Fibroblast of lung (primary cell): ENCODE data around the gene BRD8. TPM values are rescaled to one million over a fixed set of nuclear protein-coding genes. Genes with fewer than 3 reads are reported as not detected.

Experiments used
- DNase-seq, 2 donors: peaks; one replicate each; pipeline versions ENCODE4 v3.0.0 to v3.0.0-alpha.2; 2010; ENCODE audit warnings: low read depth in 2 of 2
- H2AFZ ChIP-seq: 2 replicates; pipeline ENCODE4 v1.5.1; 2012; ENCODE audit warnings: low read length, control low read depth, inconsistent platforms
- H3K27ac ChIP-seq: 2 replicates; pipeline ENCODE4 v1.5.1; 2011; ENCODE audit warnings: low read length, control low read depth; ENCODE audit not compliant: insufficient read depth
- H3K27me3 ChIP-seq: 2 replicates; pipeline ENCODE4 v1.5.1; 2011; ENCODE audit warnings: mild to moderate bottlenecking, low read length; ENCODE audit not compliant: control insufficient read depth, insufficient read depth
- H3K36me3 ChIP-seq: 2 replicates; pipeline ENCODE4 v1.5.1; 2011; ENCODE audit warnings: low read length; ENCODE audit not compliant: control insufficient read depth, insufficient read depth
- H3K4me1 ChIP-seq: 2 replicates; pipeline ENCODE4 v1.5.1; 2011; ENCODE audit warnings: low read length; ENCODE audit not compliant: control insufficient read depth, insufficient read depth; ENCODE audit errors: extremely low read depth
- H3K4me2 ChIP-seq: 2 replicates; pipeline ENCODE4 v1.5.1; 2011; ENCODE audit warnings: low read length, control low read depth; ENCODE audit not compliant: insufficient read depth; ENCODE audit errors: extremely low read depth
- H3K4me3 ChIP-seq, 4 experiments: fragments of 200-600 bp in 1 of 4; sonication (generic) in 1 of 4; replicated peaks in 1 of 4; 2 replicates each; pipeline ENCODE4 v1.5.1; 2011 to 2016; ENCODE audit warnings: low read length in 4 of 4, low read depth in 3 of 4, mild to moderate bottlenecking in 3 of 4, control low read depth in 2 of 4, inconsistent platforms in 1 of 4, mixed read lengths in 1 of 4; ENCODE audit not compliant: insufficient read depth in 1 of 4; ENCODE audit errors: control extremely low read depth in 1 of 4
- H3K79me2 ChIP-seq: 2 replicates; pipeline ENCODE4 v1.5.1; 2012; ENCODE audit warnings: mild to moderate bottlenecking, low read length, inconsistent platforms; ENCODE audit not compliant: control insufficient read depth, insufficient read depth
- H3K9ac ChIP-seq: 2 replicates; pipeline ENCODE4 v1.5.1; 2011; ENCODE audit warnings: mild to moderate bottlenecking, low read length, control low read depth; ENCODE audit not compliant: insufficient read depth
- H3K9me3 ChIP-seq: 2 replicates; pipeline ENCODE4 v1.5.1; 2012; ENCODE audit warnings: low read depth, low read length; ENCODE audit not compliant: control insufficient read depth, insufficient read depth
- H4K20me1 ChIP-seq: 2 replicates; pipeline ENCODE4 v1.5.1; 2011; ENCODE audit warnings: low read length; ENCODE audit not compliant: control insufficient read depth, insufficient read depth; ENCODE audit errors: extremely low read depth
- EZH2 ChIP-seq: IDR thresholded peaks from 2 replicates; pipeline ENCODE4 v1.5.1; 2012; ENCODE audit warnings: low read length, control low read depth, mild to moderate bottlenecking; ENCODE audit errors: missing control alignments
- polyA plus RNA-seq, 2 donors: library from polyadenylated mRNA; depleted of rRNA in 1 of 2; stranded (reverse) in 1 of 2; unstranded in 1 of 2; fragments of >200 nt; gene quantifications; 2 replicates each; pipeline ENCODE4 v1.2.1, GENCODE V29; 2011 to 2012; ENCODE audit warnings: missing spikeins in 1 of 2
- total RNA-seq: library from RNA; depleted of rRNA; stranded (reverse); fragments of >200 nt; gene quantifications from 2 replicates; pipeline ENCODE4 v1.2.1, GENCODE V29; 2014
- TF ChIP-seq, protein P1 (sequence below), 2 donors: IDR thresholded peaks in 1 of 2; conservative IDR thresholded peaks in 1 of 2; 1 replicate in 1 of 2; 2 replicates in 1 of 2; pipeline ENCODE4 v1.5.1; 2011 to 2012; ENCODE audit warnings: low read length in 2 of 2, control low read depth in 1 of 2, inconsistent platforms in 1 of 2, low read depth in 1 of 2, mild to moderate bottlenecking in 1 of 2

The BRD8 gene
- total and polyA plus RNA-seq, 2 donors (not counting 1 experiment from before 2014, with no cell fraction given) = 47.4 to 52.1 TPM

DNA sequence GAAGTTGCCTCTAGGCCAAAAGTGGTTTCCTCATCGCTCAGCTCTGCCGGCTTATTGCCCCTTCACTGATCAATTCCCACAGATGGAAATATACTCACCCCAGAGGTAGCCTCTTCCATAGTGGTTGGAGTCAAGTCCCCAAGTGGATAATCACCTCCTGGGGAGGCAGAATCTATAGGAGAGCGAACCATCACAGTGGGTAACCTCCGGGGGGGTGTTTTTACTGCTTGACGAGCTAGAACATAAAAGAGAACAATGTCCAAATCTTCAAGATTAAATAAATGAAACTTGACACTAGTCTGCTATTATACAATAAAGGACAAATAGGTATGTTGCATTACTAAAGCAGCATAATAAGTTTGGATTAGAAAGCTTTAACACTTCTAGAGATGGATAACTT lies 9.3 kb downstream of the BRD8 start:
- no peaks in the 10 kb centered on the region for H3K27me3 ChIP-seq
- H4K20me1 ChIP-seq = no peaks in the 10 kb centered on the region
- TF ChIP-seq EZH2 = no peak
- TF ChIP-seq, protein P1, sequence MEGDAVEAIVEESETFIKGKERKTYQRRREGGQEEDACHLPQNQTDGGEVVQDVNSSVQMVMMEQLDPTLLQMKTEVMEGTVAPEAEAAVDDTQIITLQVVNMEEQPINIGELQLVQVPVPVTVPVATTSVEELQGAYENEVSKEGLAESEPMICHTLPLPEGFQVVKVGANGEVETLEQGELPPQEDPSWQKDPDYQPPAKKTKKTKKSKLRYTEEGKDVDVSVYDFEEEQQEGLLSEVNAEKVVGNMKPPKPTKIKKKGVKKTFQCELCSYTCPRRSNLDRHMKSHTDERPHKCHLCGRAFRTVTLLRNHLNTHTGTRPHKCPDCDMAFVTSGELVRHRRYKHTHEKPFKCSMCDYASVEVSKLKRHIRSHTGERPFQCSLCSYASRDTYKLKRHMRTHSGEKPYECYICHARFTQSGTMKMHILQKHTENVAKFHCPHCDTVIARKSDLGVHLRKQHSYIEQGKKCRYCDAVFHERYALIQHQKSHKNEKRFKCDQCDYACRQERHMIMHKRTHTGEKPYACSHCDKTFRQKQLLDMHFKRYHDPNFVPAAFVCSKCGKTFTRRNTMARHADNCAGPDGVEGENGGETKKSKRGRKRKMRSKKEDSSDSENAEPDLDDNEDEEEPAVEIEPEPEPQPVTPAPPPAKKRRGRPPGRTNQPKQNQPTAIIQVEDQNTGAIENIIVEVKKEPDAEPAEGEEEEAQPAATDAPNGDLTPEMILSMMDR (conservative IDR thresholded peaks at IDR 0.05 in 1 of 2, IDR thresholded peaks at IDR 0.05 in 1 of 2; ENCODE audit: low read depth in 1 of 2, low read length in 2 of 2) = no peak
- H3K4me1 ChIP-seq = no peaks in the 10 kb centered on the region
- no peak for DNase-seq
- no peak overlapping the region for H2AFZ ChIP-seq
- H3K9me3 ChIP-seq = no peaks in the 10 kb centered on the region
- peaks cover 21% of the 10 kb centered on the region for H3K36me3 ChIP-seq
- no peak overlapping the region for H3K4me3 ChIP-seq
- H3K27ac ChIP-seq = no peak overlapping the region
- peaks cover 3% of the 10 kb centered on the region for H3K79me2 ChIP-seq
- H3K9ac ChIP-seq = no peak overlapping the region
- no peak overlapping the region for H3K4me2 ChIP-seq

DNA sequence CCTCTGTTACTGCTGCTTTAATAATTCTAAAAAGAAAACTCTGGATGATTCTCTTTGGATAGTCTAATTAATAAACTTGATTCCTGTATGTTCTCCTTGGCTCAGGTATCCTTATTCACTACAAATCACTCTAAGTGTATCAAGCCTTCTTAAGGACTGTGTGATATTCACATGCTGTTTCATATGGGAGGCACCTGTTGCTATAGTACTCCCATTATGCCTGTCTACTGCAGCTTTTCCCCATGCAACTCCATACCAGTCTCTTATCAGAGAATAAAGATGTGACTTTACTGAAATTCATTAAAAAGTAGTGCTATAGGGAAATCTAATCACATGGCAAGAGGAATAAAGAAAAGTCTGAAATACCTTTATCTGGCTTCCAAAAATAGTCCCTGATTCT lies 14.7 kb downstream of the BRD8 start:
- no peak overlapping the region for H3K27ac ChIP-seq
- no peaks in the 10 kb centered on the region for H3K27me3 ChIP-seq
- H2AFZ ChIP-seq = no peak overlapping the region
- H3K9ac ChIP-seq = no peak overlapping the region
- H3K79me2 ChIP-seq = no peaks in the 10 kb centered on the region
- H3K4me2 ChIP-seq = no peak overlapping the region
- no peak overlapping the region for H3K4me3 ChIP-seq
- peaks cover 33% of the 10 kb centered on the region for H3K36me3 ChIP-seq
- no peaks in the 10 kb centered on the region for H3K9me3 ChIP-seq
- no peak for DNase-seq
- H4K20me1 ChIP-seq = no peaks in the 10 kb centered on the region
- no peaks in the 10 kb centered on the region for H3K4me1 ChIP-seq
- TF ChIP-seq, protein P1 (conservative IDR thresholded peaks at IDR 0.05 in 1 of 2, IDR thresholded peaks at IDR 0.05 in 1 of 2; ENCODE audit: low read depth in 1 of 2, low read length in 2 of 2) = no peak

DNA sequence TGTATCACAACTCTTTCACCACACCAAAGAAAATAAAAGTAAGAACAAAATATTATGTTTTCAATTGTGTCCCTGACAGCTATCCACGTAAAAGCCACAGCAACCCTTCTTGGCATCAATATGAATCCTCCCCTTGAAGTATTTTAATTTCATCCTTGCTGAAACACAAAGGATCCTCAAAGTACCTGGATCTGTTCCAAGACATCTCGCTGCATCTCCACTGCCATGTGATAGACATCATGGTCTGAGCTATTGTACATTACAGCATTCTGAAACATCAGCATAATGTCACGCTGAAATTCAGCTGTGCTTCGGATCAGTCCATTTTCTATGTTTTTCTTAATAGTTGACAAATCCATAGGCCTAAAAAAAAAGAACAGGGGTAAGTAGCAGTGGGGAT lies 17.7 kb downstream of the BRD8 start:
- Histone ChIP-seq H3K27ac (no peak overlapping the region), H3K9me3 (no peaks in the 10 kb centered on the region), H3K4me3 (no peak overlapping the region), H3K9ac (no peak overlapping the region), H4K20me1 (no peaks in the 10 kb centered on the region), H3K27me3 (no peaks in the 10 kb centered on the region), H3K36me3 (peaks cover 27% of the 10 kb centered on the region), H3K4me2 (no peak overlapping the region), H3K79me2 (no peaks in the 10 kb centered on the region), H2AFZ (no peak overlapping the region), H3K4me1 (no peaks in the 10 kb centered on the region)
- no peak for TF ChIP-seq EZH2
- TF ChIP-seq, protein P1 (conservative IDR thresholded peaks at IDR 0.05 in 1 of 2, IDR thresholded peaks at IDR 0.05 in 1 of 2; ENCODE audit: low read depth in 1 of 2, low read length in 2 of 2) = no peak
- no peak for DNase-seq
